Neuron (in vitro differentiated cells): ENCODE data around the gene MARCHF6.
"Not testable (repeated sequence)": the region's sequence is repeated elsewhere in the genome, so short reads cannot be mapped to it uniquely, and the experiment has no call there.

ENCODE experiments used
- H2AFZ ChIP-seq: one replicate; pipeline ENCODE4 v1.6.1; 2013; ENCODE audit warnings: low read depth, mild to moderate bottlenecking, inconsistent platforms, low read length, moderate library complexity
- H3K27me3 ChIP-seq: one replicate; pipeline ENCODE4 v1.6.1; 2013; ENCODE audit warnings: low read length; ENCODE audit not compliant: insufficient read depth
- H3K36me3 ChIP-seq: one replicate; pipeline ENCODE4 v1.6.1; 2013; ENCODE audit warnings: low read length; ENCODE audit not compliant: insufficient read depth
- H3K4me1 ChIP-seq: one replicate; pipeline ENCODE4 v1.6.1; 2013; ENCODE audit warnings: low read length; ENCODE audit not compliant: insufficient read depth
- H3K4me3 ChIP-seq: 2 replicates; pipeline ENCODE4 v1.5.1; 2013; ENCODE audit warnings: mild to moderate bottlenecking, low read length, moderate library complexity
- H3K9me3 ChIP-seq: one replicate; pipeline ENCODE4 v1.6.1; 2013; ENCODE audit warnings: low read length

The MARCHF6 gene

DNA sequence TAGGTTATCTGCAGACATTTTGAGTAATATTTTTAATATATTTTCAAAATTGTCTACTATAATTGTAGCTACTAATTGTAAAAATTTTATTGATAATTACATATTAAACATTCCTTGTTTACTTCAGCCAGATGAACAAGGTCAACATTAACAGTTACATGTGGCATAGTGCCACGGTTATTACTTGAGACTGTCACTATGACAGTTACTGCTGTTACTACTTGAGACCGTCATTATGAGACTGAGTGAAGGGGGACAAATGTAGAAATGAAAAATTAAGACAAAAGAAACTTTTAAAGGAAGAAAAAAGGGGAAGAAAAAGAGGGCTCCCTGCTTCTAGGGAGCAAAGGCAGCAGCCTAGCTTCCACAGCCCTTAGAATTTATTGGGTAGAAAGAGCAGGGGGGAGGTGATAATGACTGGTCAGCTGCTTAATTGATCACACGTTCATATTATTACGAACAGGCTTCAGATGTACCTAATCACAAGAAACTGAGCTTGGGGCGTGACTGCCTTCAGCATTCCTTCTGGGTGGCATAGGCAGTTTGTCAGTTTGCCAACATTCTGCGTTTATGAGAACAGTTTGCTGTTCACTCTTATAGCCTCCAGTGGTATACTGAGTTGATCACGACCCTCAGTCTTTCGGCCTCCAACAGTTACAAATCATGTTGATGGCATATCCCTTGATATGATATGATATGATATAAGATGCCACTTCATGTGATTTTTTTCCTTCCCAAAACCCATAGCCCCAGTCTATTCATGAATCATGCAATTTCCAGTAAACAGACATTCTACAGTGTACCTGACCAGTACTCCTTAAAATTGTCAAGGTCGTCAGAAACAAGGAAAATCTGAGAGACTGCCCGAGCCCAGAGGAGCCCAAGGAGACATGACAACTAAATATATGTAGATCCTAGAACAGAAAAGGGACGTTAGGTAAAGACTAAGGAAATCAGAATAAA is 13.1 kb downstream of the MARCHF6 start:
- Histone ChIP-seq H3K36me3 (peaks cover 6% of the 10 kb centered on the region), H3K4me3 (no peak overlapping the region), H3K4me1 (peaks cover 6% of the 10 kb centered on the region), H3K27me3 (no peaks in the 10 kb centered on the region), H3K9me3 (no peaks in the 10 kb centered on the region), H2AFZ (no peak overlapping the region)

DNA sequence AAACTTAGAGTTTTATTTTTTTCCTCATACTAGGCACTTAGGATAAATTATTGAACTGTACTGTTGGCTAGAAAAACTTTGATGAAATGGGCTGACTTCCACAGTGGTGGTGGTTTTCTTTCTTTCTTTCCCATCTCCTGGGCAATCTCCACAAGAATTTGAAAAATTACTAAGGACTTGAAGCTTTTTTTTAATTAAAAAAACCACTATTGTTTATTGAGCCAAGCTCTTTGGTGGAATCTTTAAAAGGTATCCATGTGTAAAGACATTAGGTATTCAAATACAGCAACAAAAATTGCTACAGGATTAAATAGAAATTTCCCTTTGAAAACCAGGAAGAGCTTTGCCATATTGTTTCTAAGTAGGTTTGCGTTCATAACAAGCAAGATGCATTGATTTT is 14.1 kb downstream of the MARCHF6 start:
- no peaks in the 10 kb centered on the region for H3K9me3 ChIP-seq
- H3K36me3 ChIP-seq = peaks cover 6% of the 10 kb centered on the region
- H2AFZ ChIP-seq = no peak overlapping the region
- H3K4me1 ChIP-seq = peaks cover 6% of the 10 kb centered on the region
- no peaks in the 10 kb centered on the region for H3K27me3 ChIP-seq
- H3K4me3 ChIP-seq = no peak overlapping the region

DNA sequence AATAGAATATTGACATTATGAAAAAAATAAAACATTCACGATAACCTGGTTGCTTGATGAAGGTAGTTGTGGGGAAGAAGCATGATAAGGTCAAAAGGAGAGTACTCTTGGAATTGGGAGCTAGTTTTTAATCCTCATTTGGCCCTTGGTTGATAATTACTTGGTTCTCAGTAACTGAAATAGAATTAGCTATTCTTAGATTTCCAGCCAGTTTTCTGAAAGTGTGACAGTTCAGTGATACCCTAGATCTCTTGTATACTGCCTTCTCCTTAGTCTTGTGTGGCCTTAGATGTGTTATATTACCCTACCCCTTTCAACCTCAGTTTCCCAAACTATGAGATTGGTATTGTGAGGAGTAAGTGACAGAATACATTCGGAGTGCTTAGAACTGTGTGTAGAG is 17.4 kb downstream of the MARCHF6 start:
- H3K27me3 ChIP-seq = no peaks in the 10 kb centered on the region
- peaks cover 6% of the 10 kb centered on the region for H3K9me3 ChIP-seq
- no peak overlapping the region for H3K4me3 ChIP-seq
- H3K36me3 ChIP-seq = no peaks in the 10 kb centered on the region
- no peak overlapping the region for H2AFZ ChIP-seq
- H3K4me1 ChIP-seq = peaks cover 6% of the 10 kb centered on the region

DNA sequence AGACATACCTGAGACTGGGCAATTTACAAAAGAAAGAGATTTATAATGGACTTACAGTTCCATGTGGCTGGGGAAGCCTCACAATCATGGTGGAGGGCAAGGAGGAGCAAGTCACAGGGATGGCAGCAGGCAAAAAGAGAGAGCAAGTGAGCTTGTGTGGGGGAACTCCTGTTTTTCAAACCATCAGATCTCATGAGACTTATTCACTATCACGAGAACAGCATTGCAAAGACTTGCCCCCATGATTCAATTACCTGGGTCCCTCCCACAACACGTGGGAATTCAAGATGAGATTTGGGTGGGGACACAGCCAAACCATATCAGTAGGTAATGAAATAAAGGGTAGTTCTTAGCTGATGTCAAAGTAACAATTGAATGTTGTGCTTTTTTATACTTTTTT is 17.9 kb downstream of the MARCHF6 start:
- not testable (repeated sequence) for H3K9me3 ChIP-seq, H3K36me3 ChIP-seq, H3K4me3 ChIP-seq, H3K4me1 ChIP-seq, H3K27me3 ChIP-seq, H2AFZ ChIP-seq

DNA sequence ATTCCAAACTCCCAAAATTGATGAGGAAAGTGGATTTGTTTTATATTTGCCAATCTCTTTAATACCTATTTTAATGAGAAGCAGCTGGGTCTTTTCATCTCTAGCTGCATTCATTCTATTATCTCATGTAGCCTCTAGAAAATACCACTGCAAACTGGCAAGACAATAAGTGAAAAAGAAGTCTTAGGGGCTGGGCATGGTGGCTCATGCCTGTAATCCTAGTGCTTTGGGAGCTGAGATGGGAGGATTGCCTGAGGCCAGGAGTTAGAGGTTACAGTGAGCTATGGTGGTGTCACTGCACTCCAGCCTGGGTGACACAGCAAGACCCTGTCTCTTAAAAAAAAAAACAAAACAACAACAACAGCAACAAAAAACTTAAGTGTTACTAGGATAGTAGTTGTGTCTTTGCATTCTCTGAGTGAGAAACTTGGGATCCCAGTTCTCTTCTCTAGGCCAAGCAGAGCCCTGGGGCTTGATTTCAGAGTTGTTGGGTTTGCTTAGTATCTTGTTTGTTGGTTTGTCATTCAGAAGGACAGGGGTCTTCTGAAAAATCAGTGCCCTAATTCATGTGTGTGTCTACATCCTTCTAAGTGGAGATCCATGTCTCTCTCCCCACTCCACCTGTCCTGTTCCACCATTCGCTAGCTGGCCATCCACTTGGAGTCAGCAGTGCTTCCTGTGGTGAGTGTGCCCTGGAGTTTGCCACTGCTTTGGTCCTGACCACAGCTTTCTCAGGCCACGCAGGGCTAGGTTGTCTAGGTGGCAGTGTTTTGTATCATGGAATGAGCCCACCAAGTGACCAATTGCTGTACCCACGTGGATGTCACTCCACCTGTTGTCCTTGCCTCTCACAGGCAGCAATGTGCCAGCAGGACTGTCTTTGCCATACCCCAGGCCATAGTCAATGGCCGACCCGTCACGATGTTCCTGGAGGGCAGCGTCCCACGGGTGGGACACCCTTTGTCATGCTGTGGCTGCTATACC is 19.5 kb downstream of the MARCHF6 start:
- Histone ChIP-seq H2AFZ (no peak overlapping the region), H3K36me3 (peaks cover 13% of the 10 kb centered on the region), H3K4me3 (no peak overlapping the region), H3K27me3 (no peaks in the 10 kb centered on the region), H3K9me3 (peaks cover 15% of the 10 kb centered on the region), H3K4me1 (no peaks in the 10 kb centered on the region)

DNA sequence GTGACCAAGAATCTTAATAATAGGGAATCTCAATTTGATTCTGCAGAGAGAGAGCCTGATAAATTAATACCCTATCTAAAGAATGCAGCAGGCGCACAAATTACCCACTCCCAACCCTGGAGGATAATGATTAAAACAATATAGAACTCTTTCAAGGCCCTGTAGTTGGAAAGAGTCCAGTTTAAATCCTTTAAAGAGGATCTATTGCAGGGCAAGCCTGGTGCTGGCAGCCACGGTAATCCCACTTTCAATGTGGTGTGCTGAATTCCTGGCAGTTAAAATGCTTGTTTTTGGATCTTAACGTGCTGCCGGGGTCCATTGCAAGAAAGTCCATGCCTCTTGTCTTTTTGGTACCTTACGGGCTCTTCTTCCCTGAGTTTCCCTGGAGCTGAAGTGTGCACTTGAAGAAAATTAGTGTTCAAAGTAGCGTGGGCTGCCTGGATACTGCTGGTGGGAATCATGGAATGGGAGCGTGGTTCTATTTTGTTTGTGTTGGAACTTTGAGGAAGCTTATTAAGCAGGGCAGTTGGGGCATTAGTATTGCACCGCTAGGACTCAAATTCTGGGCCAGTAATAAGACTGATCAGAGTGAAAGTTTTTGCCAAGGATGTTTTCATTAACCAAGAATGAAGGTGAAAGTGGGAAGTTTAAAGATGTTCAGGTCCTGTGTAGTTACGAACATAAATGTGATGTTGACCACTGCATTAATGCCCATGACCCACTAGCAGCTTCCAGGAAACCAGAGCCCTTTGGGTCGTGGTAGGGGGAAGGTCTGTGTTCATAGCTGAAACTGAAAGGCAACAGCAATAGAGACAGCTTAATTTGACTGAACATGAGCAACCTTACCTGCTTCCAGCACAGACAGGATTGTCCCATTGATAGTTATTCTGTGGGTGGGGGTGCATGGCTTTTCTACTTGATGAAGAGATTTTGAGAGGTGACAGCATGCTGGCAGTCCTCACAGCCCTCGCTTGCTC is 20.8 kb downstream of the MARCHF6 start:
- peaks cover 25% of the 10 kb centered on the region for H3K36me3 ChIP-seq
- H3K4me1 ChIP-seq = no peaks in the 10 kb centered on the region
- peaks cover 15% of the 10 kb centered on the region for H3K9me3 ChIP-seq
- H2AFZ ChIP-seq = no peak overlapping the region
- no peaks in the 10 kb centered on the region for H3K27me3 ChIP-seq
- H3K4me3 ChIP-seq = no peak overlapping the region

DNA sequence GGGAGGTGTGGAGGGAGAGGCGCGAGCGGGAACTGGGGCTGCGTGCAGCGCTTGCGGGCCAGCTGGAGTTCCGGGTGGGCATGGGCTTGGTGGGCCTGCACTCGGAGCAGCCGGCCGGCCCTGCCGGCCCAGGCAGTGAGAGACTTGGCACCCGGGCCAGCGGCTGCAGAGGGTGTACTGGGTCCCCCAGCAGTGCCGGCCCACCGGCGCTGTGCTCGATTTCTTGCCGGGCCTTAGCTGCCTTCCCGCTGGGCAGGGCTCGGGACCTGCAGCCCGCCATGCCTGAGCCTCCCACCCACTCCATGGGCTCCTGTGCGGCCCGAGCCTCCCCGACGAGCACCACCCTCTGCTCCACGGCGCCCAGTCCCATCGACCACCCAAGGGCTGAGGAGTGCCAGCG is 21.7 kb downstream of the MARCHF6 start:
- H3K36me3 ChIP-seq = peaks cover 31% of the 10 kb centered on the region
- not testable (repeated sequence) for H3K27me3 ChIP-seq

DNA sequence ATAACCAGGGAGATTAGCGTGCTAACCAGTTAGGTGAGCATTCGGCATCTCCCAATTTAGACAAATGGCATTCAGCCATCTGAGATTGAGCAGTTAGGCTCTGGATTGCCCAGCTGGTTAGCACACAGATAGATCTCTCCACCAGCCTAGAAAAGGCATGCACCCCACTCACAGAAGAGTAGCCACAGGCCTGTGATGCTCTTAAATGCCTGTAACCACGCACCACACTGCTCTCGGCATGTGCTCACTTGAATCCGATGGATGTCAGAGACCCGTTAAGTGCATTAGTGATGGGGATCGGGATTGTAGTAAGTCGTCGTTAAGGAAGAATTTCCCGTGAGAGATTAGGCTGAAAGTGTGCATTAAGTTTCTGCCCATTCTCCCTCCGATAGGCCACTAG is 23.0 kb downstream of the MARCHF6 start:
- Histone ChIP-seq H3K27me3 (no peaks in the 10 kb centered on the region), H2AFZ (no peak overlapping the region), H3K4me1 (no peaks in the 10 kb centered on the region), H3K9me3 (peaks cover 17% of the 10 kb centered on the region), H3K36me3 (peaks cover 40% of the 10 kb centered on the region), H3K4me3 (no peak overlapping the region)

More for the DNA sequence above, 21.7 kb downstream of the MARCHF6 start:
- peaks cover 15% of the 10 kb centered on the region for H3K9me3 ChIP-seq
- H2AFZ ChIP-seq, H3K4me1 ChIP-seq, H3K4me3 ChIP-seq: not testable (repeated sequence)

DNA sequence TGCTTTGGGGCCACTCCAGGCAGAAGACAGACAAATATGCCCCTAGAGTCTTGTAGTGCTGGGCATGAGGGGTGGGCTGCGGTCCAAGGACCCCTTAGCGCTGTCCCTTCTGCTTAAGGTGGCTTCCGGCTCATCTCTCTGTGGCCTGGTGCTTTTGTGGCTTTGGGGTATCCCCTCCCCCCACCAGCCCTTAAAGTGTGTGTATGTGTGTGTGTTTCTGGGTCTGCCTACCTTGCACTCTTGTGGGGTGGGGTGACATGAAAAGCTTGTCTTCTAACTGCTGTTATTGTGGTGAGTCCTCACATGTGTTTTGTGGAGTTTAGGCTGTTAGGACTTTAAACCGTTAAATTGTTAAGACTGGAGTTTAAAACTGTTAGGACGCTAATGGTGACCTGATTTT is 23.6 kb downstream of the MARCHF6 start:
- peaks cover 45% of the 10 kb centered on the region for H3K36me3 ChIP-seq
- H3K4me1 ChIP-seq = no peaks in the 10 kb centered on the region
- H3K4me3 ChIP-seq = no peak overlapping the region
- no peaks in the 10 kb centered on the region for H3K27me3 ChIP-seq
- no peak overlapping the region for H2AFZ ChIP-seq
- peaks cover 19% of the 10 kb centered on the region for H3K9me3 ChIP-seq

DNA sequence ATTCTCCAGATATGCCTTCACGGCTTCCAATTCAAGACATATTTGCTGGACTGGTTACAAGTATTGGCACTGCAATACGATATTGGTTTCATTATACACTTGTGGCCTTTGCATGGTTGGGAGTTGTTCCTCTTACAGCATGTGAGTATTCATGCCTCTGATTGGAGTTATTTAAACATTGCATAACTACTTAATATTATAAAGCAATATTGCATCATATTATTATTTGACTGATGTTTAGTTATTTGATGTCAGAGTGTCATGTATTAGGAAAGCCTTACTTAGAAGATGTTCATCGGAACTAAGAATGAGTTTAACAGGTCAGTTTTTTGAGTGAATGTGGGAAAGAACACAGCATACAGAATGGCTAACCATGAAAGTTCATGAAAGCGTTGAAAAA is 28.3 kb downstream of the MARCHF6 start:
- no peaks in the 10 kb centered on the region for H3K4me1 ChIP-seq
- H3K27me3 ChIP-seq = no peaks in the 10 kb centered on the region
- no peak overlapping the region for H3K4me3 ChIP-seq
- peaks cover 8% of the 10 kb centered on the region for H3K9me3 ChIP-seq
- H2AFZ ChIP-seq = no peak overlapping the region
- H3K36me3 ChIP-seq = peaks cover 67% of the 10 kb centered on the region

DNA sequence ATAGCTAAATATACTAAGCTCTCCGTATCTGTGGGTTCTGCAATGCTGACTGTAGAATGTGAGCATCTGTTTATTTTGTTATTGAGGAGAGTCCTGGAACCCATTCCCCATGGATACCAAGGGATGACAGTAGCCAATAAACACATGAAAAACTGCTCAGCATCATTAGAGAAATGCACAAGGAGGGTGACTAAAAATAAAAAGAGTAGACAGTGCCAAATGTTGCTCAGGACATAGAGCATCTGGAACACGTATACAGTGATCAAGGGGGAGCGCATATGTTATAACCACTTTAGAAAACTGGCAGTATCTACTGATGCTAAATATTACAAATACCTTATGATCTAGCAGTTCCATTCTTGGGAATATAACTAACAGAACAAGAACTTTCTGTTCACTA is 31.0 kb downstream of the MARCHF6 start:
- peaks cover 4% of the 10 kb centered on the region for H3K9me3 ChIP-seq
- H3K27me3 ChIP-seq = no peaks in the 10 kb centered on the region
- peaks cover 67% of the 10 kb centered on the region for H3K36me3 ChIP-seq
- no peaks in the 10 kb centered on the region for H3K4me1 ChIP-seq
- H2AFZ ChIP-seq = no peak overlapping the region
- H3K4me3 ChIP-seq = no peak overlapping the region

DNA sequence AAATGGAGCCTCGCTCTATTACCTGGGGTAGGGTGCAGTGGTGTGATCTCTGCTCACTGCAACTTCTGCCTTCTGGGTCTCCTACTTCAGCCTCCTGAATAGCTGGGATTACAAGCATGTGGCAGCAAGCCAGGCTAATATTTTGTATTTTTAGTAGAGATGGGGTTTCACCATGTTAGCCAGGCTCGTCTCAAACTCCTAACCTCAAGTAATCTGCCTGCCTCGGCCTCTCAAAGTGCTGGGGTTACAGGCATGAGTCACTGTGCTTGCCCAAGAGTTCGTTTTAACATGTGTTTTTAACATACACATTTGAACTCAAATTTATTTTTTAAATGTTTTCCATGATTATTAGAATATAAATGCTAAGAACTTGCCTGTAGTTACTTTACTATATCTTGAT is 34.2 kb downstream of the MARCHF6 start:
- Histone ChIP-seq H3K27me3 (no peaks in the 10 kb centered on the region), H3K4me1 (no peaks in the 10 kb centered on the region), H3K4me3 (no peak overlapping the region), H3K9me3 (no peaks in the 10 kb centered on the region), H2AFZ (no peak overlapping the region), H3K36me3 (peaks cover 71% of the 10 kb centered on the region)
